Natural killer cell (primary cell): Measurements from ENCODE around the gene LAPTM4A. TPM values are rescaled to one million over a fixed set of nuclear protein-coding genes. Genes with fewer than 3 reads are reported as not detected.

ENCODE experiments used
- ATAC-seq, 3 donors: fragments of 150-1000 bp in 2 of 3; fragments of 200-7000 bp in 1 of 3; cut with Tn5 transposase; 1 replicate in 1 of 3; 2 replicates in 2 of 3; pipeline ENCODE4 v1.10.0; 2021; ENCODE audit warnings: mild to moderate bottlenecking in 2 of 3, moderate library complexity in 2 of 3
- DNase-seq, 2 donors: peaks; one replicate each; pipeline versions ENCODE4 v3.0.0 to v3.0.0-alpha.2; 2013 to 2021; ENCODE audit warnings: mixed read lengths in 1 of 2
- H3K27ac ChIP-seq: one replicate; pipeline ENCODE4 v1.5.1; 2013; ENCODE audit warnings: mild to moderate bottlenecking, low read length
- H3K27me3 ChIP-seq: one replicate; pipeline ENCODE4 v1.6.1; 2013; ENCODE audit warnings: low read length; ENCODE audit not compliant: control insufficient read depth, insufficient read depth
- H3K36me3 ChIP-seq: one replicate; pipeline ENCODE4 v1.6.1; 2013; ENCODE audit warnings: low read length; ENCODE audit not compliant: control insufficient read depth, insufficient read depth
- H3K4me1 ChIP-seq: one replicate; pipeline ENCODE4 v1.6.1; 2013; ENCODE audit warnings: low read length; ENCODE audit not compliant: control insufficient read depth, insufficient read depth
- H3K4me3 ChIP-seq: one replicate; pipeline ENCODE4 v1.5.1; 2013; ENCODE audit warnings: low read length
- H3K9me3 ChIP-seq: one replicate; pipeline ENCODE4 v1.6.1; 2013; ENCODE audit warnings: low read length; ENCODE audit not compliant: control insufficient read depth, insufficient read depth
- H3K27ac Mint-ChIP-seq, 2 donors: one replicate each; pipeline ENCODE4 v1.8.0; 2022; ENCODE audit warnings: mild to moderate bottlenecking in 2 of 2, mixed read lengths in 2 of 2, moderate library complexity in 1 of 2
- H3K27me3 Mint-ChIP-seq, 2 donors: one replicate each; pipeline ENCODE4 v1.8.0; 2022; ENCODE audit warnings: low read depth in 2 of 2, mixed read lengths in 2 of 2
- H3K36me3 Mint-ChIP-seq: one replicate; pipeline ENCODE4 v1.8.0; 2022; ENCODE audit warnings: mixed read lengths
- H3K4me1 Mint-ChIP-seq, 2 donors: one replicate each; pipeline ENCODE4 v1.8.0; 2022; ENCODE audit warnings: mixed read lengths in 2 of 2
- H3K4me3 Mint-ChIP-seq: one replicate; pipeline ENCODE4 v1.8.0; 2022; ENCODE audit warnings: mild to moderate bottlenecking, moderate library complexity, mixed read lengths
- H3K9me3 Mint-ChIP-seq, 2 donors: one replicate each; pipeline ENCODE4 v1.8.0; 2022; ENCODE audit warnings: mixed read lengths in 2 of 2
- CTCF ChIP-seq: fragments of 200-600 bp; IDR thresholded peaks from one replicate; pipeline ENCODE4 v1.8.0; 2022; ENCODE audit warnings: antibody characterized with exemption
- WGBS: methylation state at CpG from one replicate; pipeline ENCODE4 v1.1.7; 2013; ENCODE audit warnings: missing lambda C conversion rate; ENCODE audit not compliant: insufficient coverage; 5-methylcytosine and 5-hydroxymethylcytosine counted together
- intact Hi-C: fragments of 100-400 bp; cut with micrococcal nuclease; formaldehyde crosslinking; loops from one replicate; pipeline ENCODE4 v1.14.2; 2022
- total RNA-seq, 4 donors: library from RNA; stranded (reverse); fragments of 120-200 nt in 1 of 4; gene quantifications; one replicate each; pipeline versions ENCODE4 v1.2.3 to v1.2.4, GENCODE V29; 2013 to 2022

The LAPTM4A gene
- total RNA-seq, 3 donors from 2014 or later (not counting 1 experiment from before 2014, with no cell fraction given) = 60.6 to 98.4 (median 75.0) TPM

- H3K4me1 ChIP-seq = no peaks in the 10 kb centered on the region
- WGBS = 94% methylated on average over 10 of the region's 10 CpGs
- no peak for ATAC-seq
Observed at GRCh38 chr2:20005067-20005627, 46.3 kb downstream of the LAPTM4A start.

DNA sequence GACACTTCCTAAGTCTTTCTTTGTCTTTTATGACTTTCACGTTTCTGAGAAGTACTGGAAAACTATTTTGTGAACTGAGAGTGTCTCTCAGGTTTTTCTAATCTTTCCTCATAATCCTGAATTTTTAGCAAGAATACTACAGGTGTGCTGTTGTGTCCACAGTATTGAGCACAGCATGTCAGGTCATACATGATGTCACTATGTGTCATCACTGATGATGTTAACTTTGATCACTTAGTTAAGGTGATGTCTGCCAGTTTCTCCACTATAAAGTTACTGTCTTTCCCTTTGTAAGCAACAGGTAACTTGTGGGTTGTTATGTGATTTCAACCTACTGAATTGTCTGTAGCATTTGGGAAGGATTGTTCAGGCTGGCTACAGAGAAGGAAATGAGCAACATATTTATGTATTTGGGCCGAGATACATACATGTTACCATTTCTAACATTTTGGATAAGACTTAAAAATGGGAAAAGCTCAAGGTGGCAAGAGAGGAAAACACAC lies 50.0 kb downstream of the LAPTM4A start:
- peaks cover 29 to 31% of the 10 kb centered on the region in 2 donors for H3K27me3 Mint-ChIP-seq
- TF ChIP-seq CTCF = no peak
- intact Hi-C loops = no loop called here

More at GRCh38 chr2:20005067-20005627, 46.3 kb downstream of the LAPTM4A start:
- no peak for TF ChIP-seq CTCF
- H3K4me1 Mint-ChIP-seq = no peaks in the 10 kb centered on the region
- intact Hi-C loops = no loop called here
- Histone ChIP-seq H3K36me3 (no peaks in the 10 kb centered on the region), H3K27ac (no peak overlapping the region), H3K9me3 (no peaks in the 10 kb centered on the region), H3K4me3 (no peak overlapping the region), H3K27me3 (no peaks in the 10 kb centered on the region)
- no peaks in the 10 kb centered on the region for H3K9me3 Mint-ChIP-seq
- DNase-seq = no peak
- no peaks in the 10 kb centered on the region for H3K36me3 Mint-ChIP-seq
- no peak overlapping the region for H3K4me3 Mint-ChIP-seq
- no peak overlapping the region for H3K27ac Mint-ChIP-seq
- peaks cover 35 to 43% of the 10 kb centered on the region in 2 donors for H3K27me3 Mint-ChIP-seq

DNA sequence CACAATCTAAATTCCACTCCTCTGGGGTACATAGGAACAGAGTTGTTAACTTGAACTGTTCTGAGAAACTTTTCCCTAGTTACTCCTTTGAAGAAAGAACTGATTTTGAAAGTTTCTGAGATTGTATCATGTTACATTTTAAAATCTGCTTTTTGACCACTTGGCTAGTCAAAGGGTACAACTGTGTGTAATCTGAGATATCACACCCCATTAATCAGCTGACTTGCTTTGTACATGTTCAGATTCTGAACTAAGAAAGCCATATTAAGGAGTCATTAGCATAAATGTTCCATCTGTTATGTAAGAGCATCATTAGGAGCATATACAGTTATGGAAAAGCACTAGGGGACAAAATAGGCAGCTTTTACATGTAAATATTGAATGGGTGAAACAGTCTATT lies 57.7 kb downstream of the LAPTM4A start:
- Histone ChIP-seq H3K4me3 (no peak overlapping the region), H3K27ac (no peak overlapping the region), H3K36me3 (no peaks in the 10 kb centered on the region), H3K4me1 (peaks cover 13% of the 10 kb centered on the region), H3K9me3 (no peaks in the 10 kb centered on the region), H3K27me3 (peaks cover 3% of the 10 kb centered on the region)
- no peaks in the 10 kb centered on the region for H3K9me3 Mint-ChIP-seq
- no peak overlapping the region for H3K4me3 Mint-ChIP-seq
- peaks cover 16 to 26% of the 10 kb centered on the region in 2 donors for H3K4me1 Mint-ChIP-seq
- no peak for TF ChIP-seq CTCF
- peaks cover 27 to 40% of the 10 kb centered on the region in 2 donors for H3K27me3 Mint-ChIP-seq
- no peak for DNase-seq
- intact Hi-C loops = loop anchor here (5.0 kb wide), 2 partner anchors 91 to 646 kb away; partner anchors contain the start of gene TTC32
- no peak for ATAC-seq
- no peak overlapping the region for H3K27ac Mint-ChIP-seq
- H3K36me3 Mint-ChIP-seq = no peaks in the 10 kb centered on the region

More for the DNA sequence above, 50.0 kb downstream of the LAPTM4A start:
- Histone ChIP-seq H3K27me3 (no peaks in the 10 kb centered on the region), H3K36me3 (no peaks in the 10 kb centered on the region), H3K4me1 (no peaks in the 10 kb centered on the region), H3K4me3 (no peak overlapping the region), H3K9me3 (no peaks in the 10 kb centered on the region), H3K27ac (no peak overlapping the region)
- DNase-seq = no peak
- H3K9me3 Mint-ChIP-seq = no peaks in the 10 kb centered on the region
- ATAC-seq = no peak
- H3K27ac Mint-ChIP-seq = no peak overlapping the region
- no peaks in the 10 kb centered on the region for H3K36me3 Mint-ChIP-seq
- H3K4me1 Mint-ChIP-seq = no peaks in the 10 kb centered on the region
- WGBS = 57% methylated on average over 1 of the region's 2 CpGs
- H3K4me3 Mint-ChIP-seq = no peak overlapping the region

- Histone ChIP-seq H3K27ac (no peak overlapping the region), H3K9me3 (no peaks in the 10 kb centered on the region), H3K4me3 (no peak overlapping the region), H3K36me3 (no peaks in the 10 kb centered on the region), H3K4me1 (peaks cover 13% of the 10 kb centered on the region), H3K27me3 (peaks cover 3% of the 10 kb centered on the region)
- no CpG with 5 or more reads among the region's 1 CpG for WGBS
- intact Hi-C loops = loop anchor here (5.0 kb wide), 2 partner anchors 90 to 645 kb away; partner anchors contain the start of gene TTC32
- Mint-ChIP-seq H3K27ac (no peak overlapping the region), H3K36me3 (no peaks in the 10 kb centered on the region), H3K9me3 (no peaks in the 10 kb centered on the region), H3K27me3 (peaks cover 21 to 40% of the 10 kb centered on the region in 2 donors), H3K4me3 (no peak overlapping the region), H3K4me1 (peaks cover 24 to 36% of the 10 kb centered on the region in 2 donors)
- ATAC-seq = no peak
- no peak for TF ChIP-seq CTCF
- DNase-seq = no peak
Observed at GRCh38 chr2:19991895-19992294, 59.5 kb downstream of the LAPTM4A start.
